DMS 273 (cell line): ENCODE results near the gene SAG.
"Not testable (repeated sequence)": the region's sequence is repeated elsewhere in the genome, so short reads cannot be mapped to it uniquely, and the experiment has no call there.

ENCODE experiments used
- DNase-seq: peaks from one replicate; lab custom pipeline; 2025; ENCODE audit not compliant: unreplicated experiment; lab: John Stamatoyannopoulos, UW

The SAG gene

DNA sequence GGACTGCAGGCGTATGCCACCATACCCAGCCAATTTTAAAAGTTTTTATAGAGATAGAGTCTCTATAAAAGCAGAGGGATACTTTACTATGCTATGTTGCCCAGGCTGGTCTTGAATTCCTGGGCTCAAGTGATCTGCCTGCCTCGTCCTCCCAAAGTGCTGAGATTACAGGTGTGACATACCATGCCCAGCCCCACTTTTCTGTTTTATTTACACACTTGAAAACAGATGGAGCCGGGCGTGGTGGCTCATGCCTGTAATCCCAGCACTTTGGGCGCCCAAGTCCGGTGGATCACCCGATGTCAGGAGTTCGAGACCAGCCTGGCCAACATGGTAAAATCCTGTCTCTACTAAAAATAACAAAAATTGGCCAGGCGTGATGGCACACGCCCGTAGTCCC is 67.2 kb downstream of the SAG start:
- not testable (repeated sequence) for DNase-seq

DNA sequence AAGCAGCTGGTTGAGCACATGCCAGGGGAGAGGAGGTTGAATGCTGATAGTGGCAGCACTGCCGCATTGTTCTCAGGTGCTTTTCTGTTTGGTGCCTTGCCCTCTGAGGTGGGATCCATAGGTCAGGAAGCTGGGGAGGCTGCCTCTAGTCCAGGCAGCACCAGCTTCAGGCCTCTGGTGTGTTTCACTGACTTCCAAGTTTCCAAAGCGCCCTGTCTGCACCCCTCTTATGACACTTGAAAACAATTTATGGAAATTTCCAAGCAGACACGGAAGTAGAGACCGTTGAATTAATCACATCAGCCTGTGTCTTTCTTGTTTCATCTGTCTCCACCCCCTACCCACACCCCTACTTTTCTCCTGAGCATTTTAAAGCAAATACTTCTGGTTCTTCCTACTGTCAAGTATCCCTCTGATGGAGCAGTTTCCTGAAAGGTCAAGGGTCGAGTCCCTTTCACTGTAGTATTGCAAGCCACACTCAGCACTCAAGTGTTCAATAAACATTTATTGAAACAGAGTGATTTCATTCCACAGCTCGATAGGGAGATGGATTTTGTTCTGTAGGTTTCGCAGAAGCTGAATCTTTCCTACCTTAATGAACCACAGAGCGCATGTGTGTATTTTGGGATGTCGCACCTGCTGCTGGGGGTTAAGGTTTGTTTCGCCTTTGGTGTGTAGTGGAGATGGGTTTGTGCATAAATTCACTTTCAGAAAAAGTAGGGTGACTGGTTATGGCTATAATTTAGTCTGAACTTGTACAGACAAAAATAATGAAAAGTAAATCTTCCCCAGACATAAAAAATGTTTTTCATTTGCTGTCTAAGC is 68.1 kb downstream of the SAG start:
- no peak for DNase-seq

DNA sequence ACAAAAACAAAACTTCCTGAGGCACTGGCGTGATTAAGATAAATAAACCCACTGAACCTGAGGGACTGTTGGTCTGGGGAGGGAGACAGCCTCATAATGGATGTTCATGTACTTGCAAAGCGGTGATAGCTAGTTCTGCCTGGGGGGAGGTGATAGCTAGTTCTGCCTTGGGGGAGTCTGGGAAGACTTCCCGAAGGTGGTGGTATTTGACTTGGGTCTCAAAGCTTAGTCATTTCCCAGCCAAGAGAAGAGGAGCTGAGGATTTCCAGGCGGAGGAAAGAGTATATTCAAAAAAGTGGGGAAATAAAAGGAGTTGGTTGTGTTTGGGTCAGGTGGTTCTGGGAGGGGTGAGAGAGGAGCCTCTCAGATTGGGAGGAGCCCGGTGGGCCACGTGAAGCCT is 71.4 kb downstream of the SAG start:
- no peak for DNase-seq

DNA sequence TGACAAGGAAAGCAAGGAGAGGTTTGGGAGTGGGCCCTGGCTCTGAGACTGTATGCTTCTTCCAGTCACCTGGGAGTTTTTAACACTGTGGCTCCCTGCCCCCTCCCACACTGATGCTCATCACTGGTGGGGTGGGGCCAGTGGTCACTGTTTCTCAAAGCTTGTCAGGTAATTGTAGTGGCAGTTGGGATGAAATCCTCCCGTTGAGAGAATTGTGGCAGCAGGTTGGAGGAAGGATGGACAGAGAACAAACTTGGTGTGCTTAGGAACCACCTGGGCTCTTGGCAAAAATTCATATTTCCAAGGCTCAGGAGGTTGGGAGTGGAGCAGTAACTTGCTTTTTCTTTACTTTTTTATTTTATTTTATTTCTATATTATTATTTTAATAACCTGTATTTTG is 71.8 kb downstream of the SAG start:
- DNase-seq: no peak

DNA sequence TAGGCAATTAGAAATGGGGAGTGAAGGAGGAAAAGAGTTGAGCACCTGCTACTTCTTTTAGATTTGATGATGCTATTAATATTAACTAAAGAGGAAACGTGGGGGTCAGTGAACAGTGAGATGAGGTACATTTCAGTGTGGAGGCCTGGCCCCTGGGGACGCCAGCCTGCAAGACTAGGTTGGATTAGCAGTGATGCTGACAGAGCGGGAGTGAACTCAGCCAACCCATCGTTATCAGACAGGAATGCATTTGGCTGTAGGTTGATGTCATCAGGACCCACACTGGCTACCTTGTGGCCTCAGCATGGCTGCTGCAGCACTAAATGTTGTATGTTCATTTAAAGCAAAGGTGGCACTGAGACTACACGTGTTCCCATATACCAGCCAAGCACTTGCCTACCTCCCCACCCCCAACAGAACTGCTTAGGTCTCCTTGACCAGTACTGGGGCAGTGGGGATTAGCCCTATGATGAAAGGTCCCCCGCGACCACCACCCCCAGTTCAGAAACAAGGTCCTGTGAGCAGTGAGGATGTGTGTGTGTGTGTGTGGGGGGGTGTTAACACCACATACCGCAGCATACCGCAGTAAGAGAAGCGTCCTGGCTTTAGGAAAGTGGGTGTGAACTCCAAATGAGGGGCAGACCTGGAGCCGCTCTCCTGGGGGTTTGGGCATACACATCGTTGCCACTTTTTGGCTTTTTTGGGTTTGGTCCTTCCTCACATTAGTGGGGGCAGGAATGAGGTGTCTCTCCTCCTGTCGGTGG is 72.7 kb downstream of the SAG start:
- DNase-seq: no peak

DNA sequence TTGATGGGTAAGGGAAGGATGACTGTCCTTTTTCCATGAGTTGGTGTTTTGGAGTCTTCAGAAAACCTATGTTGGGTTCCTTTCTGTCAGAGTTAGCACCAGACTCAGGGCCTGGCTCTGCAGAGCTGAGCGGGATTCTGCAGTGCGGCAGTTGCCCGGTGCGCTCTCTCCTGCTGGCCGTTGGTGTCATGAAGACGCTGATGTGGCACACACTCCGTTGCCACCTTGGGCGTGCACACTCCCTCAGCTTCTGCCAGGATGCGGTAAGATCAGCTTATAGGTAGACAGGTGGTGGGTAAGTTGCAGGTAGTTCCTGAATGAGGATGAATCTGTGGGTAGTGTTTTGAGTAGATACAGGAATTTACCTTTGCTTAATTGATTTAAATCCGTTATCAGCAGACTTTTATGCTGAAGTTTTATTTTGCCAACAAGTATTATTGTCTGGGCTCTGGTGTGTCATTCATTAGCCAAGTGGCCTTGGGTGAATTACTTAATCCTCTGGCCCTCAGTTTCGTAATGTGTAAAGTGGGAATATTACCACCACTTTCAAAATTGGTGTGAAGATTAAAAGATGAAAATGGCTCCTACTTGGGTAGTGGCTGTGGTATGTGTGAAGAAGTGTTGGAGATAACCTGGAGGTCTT is 73.5 kb downstream of the SAG start:
- DNase-seq: no peak

- DNase-seq: no peak
Measured at GRCh38 chr2:233381638-233381995, 74.0 kb downstream of the SAG start.

DNA sequence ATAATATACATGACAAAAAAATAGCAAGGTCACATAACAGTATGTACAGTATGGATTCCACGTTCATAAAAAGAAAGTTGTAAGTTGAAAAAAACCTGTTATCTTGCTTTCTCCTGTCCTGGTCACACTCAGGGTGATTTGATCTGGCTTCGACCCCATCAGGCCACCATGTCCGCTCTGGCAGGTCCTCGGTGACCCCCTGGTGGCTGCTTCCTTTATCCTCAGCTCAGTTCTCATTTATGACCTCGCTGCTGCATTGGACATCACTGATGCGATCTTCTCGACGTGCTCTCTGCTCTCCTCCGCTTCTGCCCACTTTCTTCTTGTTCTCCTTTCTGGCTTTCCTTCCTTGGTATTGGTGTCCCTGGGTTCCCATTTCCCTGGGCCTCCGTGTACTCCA is 76.4 kb downstream of the SAG start:
- DNase-seq: no peak

DNA sequence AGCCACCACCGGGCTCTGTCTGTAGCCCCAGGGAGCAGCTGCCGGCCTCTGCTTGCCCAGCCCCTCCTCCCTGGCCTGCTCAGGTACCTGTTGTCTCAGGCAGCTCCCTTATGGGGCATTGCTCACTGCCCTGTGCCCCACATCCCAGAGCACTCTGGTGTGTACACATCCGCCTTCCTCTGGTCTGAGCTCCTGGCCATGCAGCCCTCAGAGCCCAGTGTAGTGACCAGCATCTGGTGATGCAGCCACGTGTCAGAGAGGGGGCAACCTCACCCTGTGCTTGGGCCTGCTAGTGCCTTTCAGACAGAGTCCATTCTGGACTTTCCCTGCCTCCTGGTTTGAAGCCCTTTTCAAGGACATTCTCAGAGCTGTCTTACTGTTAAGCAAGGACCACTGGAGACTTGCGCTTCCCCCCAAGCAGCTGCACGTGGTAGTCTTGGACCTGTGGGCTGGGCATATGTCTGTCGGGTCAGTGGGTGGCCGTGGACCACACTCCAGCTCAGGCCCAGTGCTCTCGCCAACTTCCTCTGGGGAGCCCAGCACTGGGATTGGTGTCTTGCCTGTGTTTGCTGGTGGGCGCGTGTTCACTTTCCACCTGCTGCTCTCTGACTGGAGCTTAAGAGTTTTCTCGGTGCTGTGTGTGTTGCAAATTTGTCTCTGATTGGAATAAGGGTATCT is 77.3 kb downstream of the SAG start:
- DNase-seq: no peak

- DNase-seq: no peak
Measured at GRCh38 chr2:233385489-233386044, 78.0 kb downstream of the SAG start.

- no peak for DNase-seq
Measured at GRCh38 chr2:233386382-233387041, 78.9 kb downstream of the SAG start.

GRCh38 chr2:233387225-233387624 is 79.6 kb downstream of the SAG start:
- no peak for DNase-seq

GRCh38 chr2:233387667-233388528 is 80.3 kb downstream of the SAG start:
- peak; percentile 73 for DNase-seq

DNA sequence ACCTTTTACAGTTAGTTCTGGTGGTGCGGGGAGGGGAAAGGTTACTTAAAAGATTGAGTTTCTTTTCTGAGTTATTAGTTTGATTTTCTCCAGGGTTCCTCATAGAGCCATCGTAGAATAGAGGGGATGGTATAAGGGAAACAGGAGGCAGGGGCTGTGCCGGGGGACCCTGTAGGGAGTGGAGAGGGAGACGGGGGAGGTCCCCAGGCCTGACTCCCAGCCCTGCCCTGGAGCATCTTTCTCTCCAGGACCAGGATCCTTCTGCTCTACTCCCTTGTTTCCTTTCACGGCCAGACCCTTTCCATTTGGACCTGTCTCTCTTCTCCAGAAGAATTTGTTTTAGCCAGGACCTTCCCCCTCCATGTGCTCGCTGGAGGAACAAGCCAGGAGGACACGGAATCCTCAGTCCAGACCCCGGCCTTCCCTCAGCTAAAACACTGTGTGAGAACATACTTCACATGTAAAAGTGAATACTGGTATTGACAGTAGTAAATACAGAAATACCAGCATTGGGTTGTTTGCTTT is 82.0 kb downstream of the SAG start:
- DNase-seq: no peak

- no peak for DNase-seq
Measured at GRCh38 chr2:233395687-233396086, 88.1 kb downstream of the SAG start.
